Femur (tissue), 1 donor: ENCODE measurements around the gene ADRM1.
A peak's percentile ranks its signal among the peaks of the same experiment; 100 is the strongest.

Experiments used
- DNase-seq: peaks from one replicate; pipeline ENCODE4 v3.0.0-alpha.2; 2017

The ADRM1 gene

GRCh38 chr20:62281161-62281933, 21.4 kb upstream of the ADRM1 start:
- DNase-seq = no peak

GRCh38 chr20:62282103-62282502, 20.7 kb upstream of the ADRM1 start:
- no peak for DNase-seq

DNA sequence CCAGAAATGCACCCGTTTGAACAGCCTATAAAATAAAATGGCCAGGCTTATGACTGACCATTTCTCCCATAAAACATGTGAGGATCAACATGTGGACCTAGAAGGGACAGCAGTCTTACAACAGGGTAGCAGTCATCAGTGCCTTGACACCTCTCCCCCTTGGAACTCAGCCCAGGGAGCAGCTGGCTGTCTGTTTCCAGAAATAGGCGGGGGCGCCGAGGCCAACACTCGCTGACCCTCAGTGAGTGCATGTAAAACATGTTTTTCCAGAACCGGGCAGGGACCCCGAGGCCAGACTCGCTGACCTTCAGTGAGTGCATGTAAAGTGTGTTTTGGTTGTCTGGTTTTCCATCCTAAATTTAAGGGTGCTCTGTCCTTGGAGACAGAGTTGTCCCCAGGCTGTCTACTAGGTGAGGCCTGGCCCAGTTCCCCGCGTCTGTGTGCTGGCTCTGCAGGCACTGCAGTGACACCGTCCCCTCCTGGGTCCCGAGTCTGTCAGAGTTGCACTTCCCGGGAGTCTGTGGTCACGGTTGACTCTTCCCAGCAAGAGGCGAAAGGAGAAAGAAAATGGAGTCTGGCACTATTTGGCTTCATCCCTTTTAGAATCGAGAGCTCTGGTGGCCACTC, 19.8 kb upstream of the ADRM1 start:
- peak; percentile 56 for DNase-seq

DNA sequence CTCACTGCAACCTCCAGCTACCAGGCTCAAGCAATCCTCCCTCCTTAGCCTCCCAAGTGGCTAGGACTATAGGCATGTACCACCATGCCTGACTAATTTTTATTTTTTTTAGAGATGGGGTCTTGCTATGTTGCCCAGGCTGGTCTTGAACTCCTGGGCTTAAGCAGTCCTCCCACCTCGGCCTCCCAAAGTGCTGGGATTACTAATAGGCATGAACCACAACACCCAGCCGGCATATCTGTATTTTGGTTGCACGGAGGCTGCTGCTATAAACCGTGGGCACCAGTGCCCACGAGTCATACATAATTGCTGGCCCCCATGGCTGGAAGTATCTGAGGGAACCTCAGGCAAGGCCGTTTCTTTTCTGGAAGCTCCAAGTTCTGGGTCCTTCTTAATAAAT, 18.3 kb upstream of the ADRM1 start:
- DNase-seq = no peak

GRCh38 chr20:62285151-62285550, 17.6 kb upstream of the ADRM1 start:
- no peak for DNase-seq

DNA sequence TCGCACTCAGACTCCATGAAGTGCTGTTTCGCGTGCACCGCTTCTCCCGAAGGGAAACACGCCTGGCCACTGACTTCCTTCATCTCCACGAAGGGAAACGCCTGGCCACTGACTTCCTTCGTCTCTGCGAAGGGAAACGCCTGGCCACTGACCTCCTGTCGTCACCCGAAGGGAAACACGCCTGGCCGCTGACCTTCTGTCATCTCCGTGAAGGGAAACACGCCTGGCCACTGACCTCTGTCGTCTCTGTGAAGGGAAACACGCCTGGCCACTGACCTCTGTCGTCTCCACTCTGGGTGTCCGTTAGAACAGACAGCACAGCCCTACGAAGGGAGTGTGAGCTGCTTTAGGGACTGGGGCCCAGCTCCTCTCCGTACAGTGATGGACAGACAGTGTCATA, 17.1 kb upstream of the ADRM1 start:
- DNase-seq = no peak

DNA sequence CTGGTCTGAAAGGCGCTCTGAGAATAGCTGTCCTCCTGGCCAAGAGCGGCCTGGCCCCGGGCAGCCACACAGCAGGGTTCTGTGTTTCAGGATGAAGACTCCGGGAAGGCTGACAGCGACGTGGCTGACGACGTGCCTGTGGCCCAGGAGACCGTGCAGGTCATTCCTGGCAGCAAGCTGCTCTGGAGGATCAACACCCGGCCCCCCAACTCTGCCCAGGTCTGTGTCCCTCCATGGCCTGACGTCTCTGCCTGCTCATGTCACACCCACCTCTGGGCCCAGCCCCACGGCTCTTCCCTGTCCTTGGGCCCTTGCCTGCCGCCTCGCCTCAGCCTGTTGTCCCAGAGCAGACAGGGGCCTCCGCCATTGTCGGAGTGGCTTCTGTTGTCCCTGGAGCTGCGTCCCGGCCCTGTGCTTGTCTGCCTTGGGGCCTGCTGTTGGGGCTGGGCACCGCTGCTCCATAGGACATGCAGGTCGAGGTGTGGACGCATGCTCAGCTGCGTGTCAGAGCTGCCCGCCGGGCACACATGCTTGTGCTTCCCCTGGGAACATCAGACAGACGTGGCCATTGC, 16.2 kb upstream of the ADRM1 start:
- DNase-seq = no peak

- DNase-seq = no peak
Observed at GRCh38 chr20:62287129-62287528, 15.7 kb upstream of the ADRM1 start.

- DNase-seq = no peak
Observed at GRCh38 chr20:62287759-62288534, 14.8 kb upstream of the ADRM1 start.

DNA sequence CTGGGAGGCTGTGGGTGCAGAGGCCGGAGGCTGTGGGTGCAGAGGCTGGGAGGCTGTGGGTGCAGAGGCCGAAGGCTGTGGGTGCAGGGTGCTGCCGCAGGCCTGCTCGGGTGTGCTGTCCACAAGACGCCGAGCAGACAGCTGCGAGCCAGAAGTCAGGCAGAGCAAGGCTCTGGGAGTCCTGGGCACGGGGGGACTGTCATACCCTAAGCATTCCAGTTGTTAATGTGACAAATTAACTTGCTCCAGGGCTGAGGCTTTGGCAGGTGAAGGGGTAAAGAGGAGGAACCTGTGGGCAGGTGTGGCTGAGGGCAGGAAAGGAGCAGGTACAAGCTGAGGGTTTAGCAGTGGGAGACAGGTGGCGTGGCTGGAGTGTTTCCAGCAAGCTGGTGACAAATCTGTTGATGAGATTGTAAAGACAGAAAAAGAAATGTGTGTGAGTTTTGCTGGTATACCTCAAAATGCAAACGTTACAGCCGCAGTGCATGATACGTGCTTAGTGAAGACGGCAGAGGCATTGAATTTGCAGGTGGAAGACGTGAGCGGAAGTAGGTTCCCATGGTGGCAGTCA, 14.2 kb upstream of the ADRM1 start:
- DNase-seq = no peak

- no peak for DNase-seq
Observed at GRCh38 chr20:62289131-62289530, 13.7 kb upstream of the ADRM1 start.

DNA sequence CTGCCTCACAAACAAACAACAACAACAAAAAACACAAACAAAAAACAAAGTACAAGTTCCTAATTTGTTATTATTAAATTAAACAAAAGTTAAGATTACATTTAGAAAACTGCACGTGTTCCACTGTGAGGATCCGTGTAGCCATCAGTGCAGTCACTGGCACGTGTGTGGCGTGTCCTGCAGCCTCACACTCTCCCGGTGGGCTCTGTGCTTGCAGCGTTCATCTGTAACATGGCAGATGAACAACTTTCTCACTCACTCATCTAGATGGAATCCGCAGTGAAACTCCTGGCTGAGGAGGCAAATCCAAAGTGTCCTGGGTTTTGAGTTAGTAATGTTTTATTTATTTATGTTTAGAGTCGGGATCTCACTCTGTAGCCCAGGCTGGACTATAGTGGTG, 12.9 kb upstream of the ADRM1 start:
- no peak for DNase-seq

- DNase-seq = no peak
Observed at GRCh38 chr20:62291251-62292066, 11.3 kb upstream of the ADRM1 start.

GRCh38 chr20:62292108-62292507, 10.7 kb upstream of the ADRM1 start:
- no peak for DNase-seq

- DNase-seq = no peak
Observed at GRCh38 chr20:62293111-62293784, 9.5 kb upstream of the ADRM1 start.

DNA sequence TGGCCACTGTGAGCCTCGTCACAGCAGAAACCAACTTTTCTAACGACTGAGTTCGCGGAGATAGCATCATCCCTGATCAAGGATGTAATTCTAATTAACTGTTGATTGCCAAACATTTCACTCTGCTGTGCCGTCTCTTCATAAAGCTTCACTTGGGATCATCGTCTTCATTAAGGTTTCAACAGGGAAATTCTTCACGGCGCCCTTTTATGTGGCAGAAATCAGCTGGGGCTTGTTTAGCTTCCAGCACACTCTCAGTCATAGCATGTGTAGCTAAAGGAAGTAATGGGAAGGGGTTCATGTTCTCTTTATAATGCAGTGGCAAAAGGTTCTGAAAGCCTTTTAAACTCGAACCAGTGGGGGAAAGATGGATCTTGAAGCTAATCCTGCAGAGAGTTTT, 8.9 kb upstream of the ADRM1 start:
- DNase-seq = no peak

GRCh38 chr20:62294516-62294915, 8.3 kb upstream of the ADRM1 start:
- DNase-seq = no peak

- DNase-seq = no peak
Observed at GRCh38 chr20:62296724-62297448, 5.9 kb upstream of the ADRM1 start.

DNA sequence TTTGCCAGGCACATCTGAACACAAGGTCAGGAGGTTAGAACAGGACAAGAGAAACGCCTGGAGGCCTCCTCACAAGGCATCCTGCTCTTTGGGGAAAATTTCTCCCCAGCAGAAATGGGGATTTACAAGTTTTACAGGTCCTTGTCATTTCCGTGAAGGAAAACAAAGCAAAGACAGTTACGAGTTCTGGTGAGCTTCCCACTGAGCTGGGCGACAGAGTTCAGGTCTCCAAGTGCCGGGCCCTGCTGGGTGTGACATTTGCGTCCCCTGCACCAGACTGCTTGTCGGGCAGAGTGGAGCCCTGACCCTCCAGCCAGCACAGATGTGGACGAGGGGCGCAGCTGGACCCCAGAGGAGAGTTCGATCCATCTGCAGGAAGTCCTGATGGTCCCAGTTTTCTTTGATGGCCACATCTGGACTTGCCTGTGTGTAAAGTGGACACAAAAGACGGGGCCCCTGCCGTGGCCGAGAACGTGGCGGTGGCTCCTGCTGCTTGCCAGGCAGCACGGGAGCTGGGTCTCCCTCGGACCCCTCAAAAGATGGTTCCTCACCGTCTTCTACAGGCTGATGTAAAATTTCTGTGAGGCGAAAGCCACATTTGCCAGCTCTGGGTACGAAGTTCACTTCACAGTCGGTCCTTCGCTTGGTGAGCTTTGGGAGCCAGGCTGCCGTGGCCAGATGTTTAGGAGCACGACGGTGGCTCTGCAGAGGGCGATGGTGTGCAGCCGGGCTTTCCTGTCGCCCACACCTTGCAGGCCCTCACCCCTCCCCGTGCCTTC, 5.2 kb upstream of the ADRM1 start:
- no peak for DNase-seq

- no peak for DNase-seq
Observed at GRCh38 chr20:62298577-62299249, 4.1 kb upstream of the ADRM1 start.
